COLO668 (cell line): ENCODE data around the gene NIPAL3.
A peak's percentile ranks its signal among the peaks of the same experiment; 100 is the strongest.
"Not testable (repeated sequence)": the region's sequence is repeated elsewhere in the genome, so short reads cannot be mapped to it uniquely, and the experiment has no call there.

Experiments
- DNase-seq: peaks from one replicate; lab custom pipeline; 2025; ENCODE audit not compliant: unreplicated experiment; lab: John Stamatoyannopoulos, UW

Gene NIPAL3

DNA sequence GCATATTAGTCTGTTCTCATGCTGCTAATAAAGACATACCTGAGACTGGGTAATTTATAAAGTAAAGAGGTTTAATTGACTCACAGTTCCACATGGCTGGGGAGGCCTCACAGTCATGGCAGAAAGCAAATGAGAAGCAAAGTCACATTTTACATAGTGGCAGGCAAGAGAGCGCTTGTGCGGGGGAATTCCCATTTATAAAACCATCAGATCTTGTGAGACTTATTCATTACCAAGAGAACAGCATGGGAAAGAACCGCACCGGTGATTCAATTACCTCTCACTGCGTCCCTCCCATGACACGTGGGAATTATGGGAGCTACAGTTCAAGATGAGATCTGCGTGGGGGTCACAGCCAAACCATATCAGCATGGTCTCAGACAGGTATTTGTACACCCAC is 72.6 kb downstream of the NIPAL3 start:
- not testable (repeated sequence) for DNase-seq

DNA sequence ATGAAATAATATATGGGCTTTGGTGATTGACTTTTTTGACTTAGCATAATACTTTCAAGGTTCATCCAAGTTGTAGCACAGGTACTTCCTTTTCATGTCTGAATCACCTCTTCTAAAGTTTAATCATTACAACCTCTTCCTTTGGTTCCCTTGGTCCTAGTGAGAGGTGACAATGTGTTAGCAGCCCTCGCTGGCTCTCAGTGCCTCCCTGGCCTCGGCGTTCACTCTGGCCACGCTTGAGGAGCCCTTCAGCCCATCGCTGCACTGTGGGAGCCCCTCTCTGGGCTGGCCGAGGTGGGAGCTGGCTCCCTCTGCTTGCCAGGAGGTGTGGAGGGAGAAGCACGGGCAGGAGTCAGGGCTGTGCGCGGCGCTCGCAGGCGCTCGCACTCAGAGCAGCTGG is 74.1 kb downstream of the NIPAL3 start:
- no peak for DNase-seq

DNA sequence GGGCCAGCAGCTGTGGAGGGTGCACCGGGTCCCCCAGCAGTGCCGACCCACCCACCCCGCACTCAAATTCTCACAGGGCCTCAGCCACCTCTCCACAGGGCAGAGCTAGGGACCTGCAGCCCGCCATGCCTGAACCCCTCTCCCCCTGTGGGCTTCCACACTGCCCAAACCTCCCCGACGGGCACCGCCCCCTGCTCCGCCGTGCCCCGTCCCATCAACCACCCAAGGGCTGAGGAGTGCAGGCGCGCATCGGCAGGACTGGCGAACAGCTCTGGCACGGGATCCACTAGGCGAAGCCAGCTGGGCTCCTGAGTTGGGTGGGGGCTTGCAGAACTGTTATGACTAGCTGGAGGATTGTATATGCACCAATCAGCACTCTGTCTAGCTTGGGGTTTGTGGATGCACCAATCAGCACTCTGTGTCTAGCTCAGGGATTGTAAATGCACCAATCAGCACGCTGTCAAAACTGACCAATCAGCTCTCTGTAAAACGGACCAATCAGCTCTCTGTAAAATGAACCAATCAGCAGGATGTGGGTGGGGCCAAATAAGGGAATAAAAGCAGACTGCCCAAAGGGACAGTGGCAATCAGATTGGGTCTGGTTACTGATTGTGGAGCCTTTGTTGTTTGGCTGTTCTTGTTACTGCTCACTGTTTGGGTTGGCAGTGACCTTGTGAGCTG is 74.6 kb downstream of the NIPAL3 start:
- no peak for DNase-seq

DNA sequence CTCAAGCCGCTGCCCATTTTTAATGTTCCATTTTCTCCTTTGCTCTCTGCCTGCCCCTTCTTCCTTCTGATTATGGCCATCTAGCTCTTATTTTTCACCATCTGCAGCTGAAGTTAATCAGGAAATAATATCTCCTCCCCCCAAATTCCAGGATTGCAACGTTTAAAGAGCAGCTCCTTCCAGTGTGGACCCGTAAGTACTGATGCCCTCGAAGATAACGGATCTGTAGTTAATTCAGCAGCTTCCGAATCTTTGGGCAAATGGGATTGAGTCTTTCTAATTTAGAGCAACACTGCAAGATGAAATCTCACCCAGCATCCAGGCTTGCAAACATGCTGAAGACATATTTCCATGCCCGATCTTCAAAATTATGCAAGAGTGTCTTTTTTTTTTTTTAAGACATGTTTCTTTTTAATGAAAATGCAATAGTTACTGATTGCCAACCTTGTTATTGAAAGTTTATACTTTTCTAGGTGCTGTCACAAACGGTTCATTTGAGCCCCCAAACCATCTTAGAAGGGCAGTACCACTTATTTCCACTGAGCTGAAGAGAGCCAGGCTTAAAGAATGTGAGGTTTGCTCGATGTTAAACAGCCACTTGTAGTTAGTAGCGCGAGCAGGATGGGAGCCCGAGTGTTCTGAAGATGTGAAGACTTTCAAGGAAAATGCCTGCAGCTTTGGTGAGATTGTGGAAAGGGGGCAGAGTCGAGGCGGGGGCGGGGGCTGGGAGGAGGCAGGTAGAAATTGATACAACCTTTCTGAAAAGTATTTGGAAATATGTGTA is 76.2 kb downstream of the NIPAL3 start:
- DNase-seq = no peak

DNA sequence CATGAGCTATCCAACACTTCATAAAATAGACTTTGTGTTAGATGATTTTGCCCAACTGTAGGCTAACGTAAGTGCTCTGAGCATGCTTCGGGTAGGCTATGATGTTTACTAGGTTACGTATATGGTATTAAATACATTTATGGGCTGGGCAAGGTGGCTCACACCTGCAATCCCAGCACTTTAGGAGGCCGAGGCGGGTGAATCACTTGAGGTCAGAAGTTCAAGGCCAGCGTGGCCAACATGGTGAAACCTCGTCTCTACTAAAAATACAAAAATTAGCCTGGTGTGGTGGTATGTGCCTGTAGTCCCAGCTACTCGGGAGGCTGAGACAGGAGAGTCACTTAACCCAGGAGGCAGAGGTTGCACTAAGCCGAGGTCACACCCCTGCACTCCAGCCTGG is 77.3 kb downstream of the NIPAL3 start:
- DNase-seq = not testable (repeated sequence)

DNA sequence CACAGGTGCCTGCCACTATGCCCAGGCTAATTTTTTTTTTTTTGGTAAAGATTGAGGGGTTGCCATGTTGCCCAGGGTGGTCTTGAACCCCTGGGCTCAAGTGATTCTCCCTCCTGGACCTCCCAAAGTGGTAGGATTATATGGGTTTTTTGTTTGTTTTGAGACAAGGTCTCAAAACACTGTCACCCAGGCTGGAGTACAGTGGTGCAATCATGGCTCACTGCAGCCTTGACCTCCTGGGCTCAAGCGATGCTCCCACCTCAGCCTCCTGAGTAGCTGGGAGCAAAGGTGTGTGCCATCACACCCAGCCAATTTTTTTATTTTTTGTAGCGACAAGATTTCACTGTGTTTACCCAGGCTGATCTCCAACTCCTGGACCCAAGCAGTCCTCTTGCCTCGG is 78.2 kb downstream of the NIPAL3 start:
- no peak for DNase-seq

DNA sequence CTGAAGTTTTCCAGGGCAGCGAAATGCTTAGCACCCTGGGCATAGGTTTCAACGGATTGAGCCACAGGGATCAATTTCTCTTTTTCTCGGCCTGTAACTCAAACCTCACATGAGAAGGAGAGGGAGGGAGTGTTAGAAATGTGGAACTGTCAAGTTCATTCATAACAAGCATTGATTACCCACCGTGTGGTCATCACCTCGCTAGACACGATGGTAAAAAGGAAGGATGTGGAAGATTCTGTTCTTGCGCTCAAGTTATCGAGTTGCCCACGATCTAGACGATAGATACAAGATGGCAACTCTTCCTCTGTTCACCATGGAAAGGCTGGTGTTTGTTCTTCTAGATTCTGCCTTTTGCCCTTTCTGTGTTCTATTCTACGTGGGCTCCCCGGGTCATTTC is 83.0 kb downstream of the NIPAL3 start:
- no peak for DNase-seq

DNA sequence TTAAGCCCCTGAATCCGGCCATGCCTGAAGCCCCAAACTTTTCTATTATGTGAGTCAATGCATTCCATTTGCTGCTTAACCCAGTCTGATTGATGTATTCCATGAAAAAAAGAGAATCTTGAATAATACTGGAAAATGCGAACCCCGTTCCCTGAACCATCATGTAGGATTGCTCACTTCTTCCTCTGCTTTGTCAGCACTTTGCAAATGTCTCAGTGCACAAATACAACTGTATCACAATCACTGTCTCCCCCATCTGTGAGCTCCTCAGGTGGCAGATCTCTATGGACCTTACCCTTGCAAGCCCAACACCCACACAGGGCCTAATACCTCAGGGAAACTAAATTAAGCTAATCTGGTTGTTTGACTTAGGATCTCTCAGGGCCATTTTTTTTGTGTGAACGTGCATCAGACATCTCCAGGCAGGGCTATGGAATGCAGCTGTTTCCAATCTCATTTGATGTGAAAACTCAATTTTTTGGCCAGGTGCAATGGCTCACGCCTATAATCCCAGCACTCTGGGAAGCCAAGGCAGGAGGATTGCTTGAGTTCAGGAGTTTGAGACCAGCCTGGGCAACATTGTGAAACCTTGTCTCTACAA is 84.9 kb downstream of the NIPAL3 start:
- no peak for DNase-seq

DNA sequence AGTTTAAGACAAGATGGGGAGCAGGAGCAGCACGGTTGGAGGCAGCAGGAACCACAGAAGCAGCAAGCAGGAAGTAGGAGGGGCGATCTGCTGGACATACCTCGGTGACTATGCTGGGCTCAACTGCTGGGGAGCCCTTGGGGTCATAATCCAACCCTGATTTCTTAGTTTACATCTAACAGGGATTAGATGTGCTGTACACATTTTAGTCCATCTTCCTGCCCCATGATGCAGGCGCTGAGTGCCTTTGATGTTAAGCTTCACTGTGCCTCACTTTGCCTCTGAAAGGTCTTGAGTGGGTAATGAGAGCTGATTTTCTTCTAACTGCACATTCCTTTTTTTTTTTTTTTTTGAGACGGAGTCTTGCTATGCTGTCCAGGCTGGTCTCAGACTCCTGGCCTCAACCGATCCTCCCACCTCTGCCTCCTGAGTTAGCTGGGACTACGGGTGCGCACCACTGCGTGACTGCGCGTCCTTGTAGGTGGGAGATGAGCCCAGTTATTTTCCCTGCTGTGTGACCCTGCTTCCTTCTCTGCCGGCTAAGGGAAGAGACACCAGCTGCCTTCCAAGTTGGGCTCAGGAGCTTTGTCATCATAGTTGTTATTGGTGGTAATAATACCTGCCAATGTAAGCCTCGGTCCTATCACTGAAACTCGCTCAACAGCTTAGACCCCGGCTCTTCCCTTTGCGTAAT is 85.9 kb downstream of the NIPAL3 start:
- DNase-seq = peak; percentile 34

DNA sequence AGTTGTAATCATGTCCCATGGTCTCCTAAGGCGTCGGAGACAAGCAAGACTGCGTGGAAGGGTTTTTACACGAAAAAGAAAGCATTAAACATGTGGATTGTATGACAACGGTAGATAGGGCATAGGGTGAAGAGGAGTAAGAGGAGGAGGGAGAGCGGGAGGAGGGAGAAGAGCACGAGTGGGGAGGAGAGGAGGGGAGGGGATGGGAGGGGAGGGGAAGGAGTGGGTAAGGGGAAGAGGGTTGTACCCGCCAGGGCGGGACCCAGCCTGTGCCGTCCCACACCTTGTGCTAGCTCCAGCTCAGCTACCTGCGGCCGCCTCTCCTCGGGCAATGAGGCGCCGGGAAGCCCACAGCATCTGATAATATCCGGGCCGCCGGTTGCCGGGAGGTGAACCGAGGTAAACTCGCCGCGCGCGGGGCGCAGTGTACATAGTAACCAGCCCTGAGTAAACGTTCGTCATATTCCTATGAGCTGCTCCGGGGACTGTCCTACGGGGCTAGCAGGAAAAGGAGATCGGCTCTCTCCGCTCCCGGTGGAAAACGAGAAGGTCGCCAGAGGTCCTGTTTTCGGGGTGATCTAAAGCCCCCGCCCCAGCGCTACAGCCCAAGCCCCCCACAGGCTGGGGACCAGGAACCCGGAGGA is 86.6 kb downstream of the NIPAL3 start:
- DNase-seq = peak; percentile 98

DNA sequence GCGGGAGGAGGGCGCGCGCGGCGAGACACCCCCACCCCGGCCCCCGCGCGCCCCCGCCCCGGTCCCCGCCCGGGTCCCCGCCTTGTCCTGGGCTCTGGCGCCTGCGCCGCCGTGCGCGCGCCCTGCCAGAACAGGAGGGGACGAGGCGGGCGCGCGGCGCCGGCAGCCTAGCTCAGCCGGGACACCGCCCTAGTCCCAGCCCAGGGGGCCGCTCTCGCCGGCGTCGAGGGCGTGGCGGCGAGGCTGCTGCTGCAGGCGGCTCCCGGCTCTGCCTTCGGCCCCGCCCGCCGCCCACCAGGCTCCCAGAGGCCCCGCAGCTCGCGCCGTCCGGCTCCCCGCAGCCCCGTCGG is 87.1 kb downstream of the NIPAL3 start, which contains the start of gene RCAN3:
Gene RCAN3, plus strand, starts transcription at position 128 of the 350 bp plus-strand sequence. CDS start 11,537 bp downstream, outside the sequence.
- DNase-seq = peak; percentile 99

DNA sequence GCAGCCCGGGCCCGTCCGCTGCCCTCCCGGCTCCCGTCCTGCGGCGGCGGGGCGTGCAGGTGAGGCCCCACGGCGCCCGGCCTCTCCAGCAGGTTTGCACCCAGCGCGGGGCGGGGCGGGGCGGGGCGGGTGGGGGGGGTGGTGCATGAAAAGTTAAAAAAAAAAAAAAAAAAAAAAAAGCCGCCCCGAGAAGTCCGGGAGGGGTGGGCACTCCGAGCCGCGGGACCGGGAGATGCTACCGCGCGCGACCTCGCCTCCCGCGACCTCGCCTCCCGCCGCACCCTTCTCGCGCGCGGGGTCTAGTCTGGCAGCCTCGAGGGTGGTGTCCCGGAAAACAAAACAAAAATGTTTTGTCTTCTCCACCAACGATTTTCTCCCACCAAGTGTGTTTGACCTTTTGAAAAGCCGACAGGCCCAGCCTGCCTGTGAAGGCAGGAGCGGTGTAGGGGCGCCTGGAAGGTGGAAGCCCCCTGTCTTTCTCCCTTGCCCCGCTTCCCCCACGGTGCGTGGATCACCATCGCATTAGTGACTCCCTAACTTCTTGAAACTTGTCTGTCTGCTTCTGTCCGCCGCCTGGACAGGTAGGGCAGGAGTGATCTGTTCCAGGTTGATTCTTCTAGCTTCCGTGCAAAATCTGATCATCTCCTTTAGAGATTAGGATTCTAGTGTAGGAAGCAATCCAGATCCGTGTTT is 87.6 kb downstream of the NIPAL3 start:
- DNase-seq = peak; percentile 70

DNA sequence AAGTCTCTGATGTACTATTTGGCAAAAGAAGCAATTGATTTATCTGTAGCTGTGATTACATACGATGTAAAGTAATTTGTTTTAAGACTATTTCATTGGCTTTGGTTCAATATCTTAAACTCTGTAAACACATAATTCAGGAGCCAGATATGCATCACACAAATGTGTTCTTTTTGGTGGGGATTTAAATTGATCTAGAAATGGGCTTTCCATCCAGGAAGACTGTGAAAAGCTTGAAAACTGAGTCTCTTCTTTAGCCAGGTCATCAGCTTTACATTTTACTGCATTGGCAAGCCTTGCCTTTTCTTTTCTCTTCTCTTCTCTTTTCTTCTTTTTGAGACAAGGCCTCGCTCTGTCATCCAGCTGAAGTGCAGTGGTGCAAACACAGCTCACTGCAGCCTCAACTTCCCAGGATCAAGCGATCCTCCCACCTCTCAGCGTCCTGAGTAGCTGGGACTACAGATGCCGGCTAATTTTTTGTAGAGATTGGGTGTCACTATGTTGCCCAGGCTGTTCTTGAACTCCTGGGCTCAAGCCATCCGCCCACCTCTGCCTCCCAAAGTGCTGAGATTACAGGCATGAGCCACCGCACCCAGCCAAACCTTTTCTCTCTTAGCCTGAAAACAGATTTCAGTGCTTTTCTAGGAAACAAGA is 88.4 kb downstream of the NIPAL3 start:
- no peak for DNase-seq

DNA sequence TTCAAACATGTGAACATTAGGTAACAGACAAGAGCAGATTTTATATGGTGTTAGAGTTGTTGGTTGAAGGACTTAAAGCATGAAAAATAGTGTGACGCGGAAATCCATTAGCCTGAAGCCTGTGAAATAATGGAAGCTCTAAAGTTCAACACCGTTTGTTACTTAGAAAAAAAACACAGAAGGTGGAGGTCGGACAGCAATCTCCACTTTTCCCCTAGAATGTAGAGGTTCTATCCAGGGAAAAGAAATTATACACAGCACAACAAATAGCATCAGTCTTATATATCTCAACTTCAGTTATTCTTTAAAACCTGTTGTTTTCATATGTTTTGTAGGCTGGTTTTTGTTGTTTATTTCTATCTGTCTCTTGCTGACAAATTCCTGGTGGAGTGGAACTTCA is 89.0 kb downstream of the NIPAL3 start:
- no peak for DNase-seq

DNA sequence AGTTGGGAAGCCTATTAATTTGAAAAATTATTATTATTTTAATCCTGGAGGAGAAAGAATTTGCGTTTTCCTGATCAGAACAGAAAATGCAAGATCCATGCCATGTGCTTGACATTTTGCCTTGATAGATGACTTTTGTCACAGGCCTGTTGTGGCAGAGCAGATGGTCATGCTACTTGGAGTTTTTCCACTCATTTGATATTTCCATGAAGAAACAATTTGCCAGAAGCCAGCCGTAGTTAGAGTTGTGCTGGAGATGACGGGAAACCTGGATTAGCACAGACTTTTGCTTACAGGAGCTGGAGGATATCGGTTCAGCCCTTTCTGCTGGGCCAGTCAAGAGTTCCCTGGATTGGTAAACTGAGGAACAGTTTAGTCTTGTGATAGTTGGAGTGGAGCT is 90.2 kb downstream of the NIPAL3 start:
- DNase-seq = no peak

DNA sequence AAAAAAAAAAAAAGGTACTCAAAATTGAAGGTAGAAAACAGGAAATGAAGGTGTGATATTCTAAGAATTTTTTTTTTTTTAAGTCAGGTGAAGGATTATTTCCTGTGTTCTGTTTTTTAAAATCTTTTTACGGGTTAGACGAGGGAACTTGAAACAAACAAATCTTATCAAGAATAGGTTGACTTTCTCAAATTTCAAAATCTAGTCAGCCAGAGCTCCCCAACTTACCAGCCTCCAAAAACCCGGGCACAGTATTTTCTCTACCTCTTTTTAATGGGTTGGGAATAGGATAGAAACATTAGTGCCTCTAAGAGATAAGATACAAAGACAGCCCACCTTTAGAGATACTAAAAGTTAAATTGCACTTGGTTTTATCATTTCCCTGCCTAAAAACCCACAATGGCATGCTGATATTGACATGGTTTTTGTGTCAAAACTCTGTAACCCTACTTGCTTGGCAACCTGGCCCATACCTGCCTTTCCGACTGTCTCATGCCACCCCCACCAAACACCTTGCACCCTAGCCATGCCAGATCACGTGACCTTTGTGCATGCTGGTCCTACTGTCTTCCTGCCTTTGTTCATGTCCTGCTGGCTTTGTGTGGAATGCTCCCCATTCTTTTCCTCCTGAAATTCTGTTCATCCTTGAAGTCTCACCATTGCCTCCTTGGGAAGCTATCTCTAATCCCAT is 91.2 kb downstream of the NIPAL3 start:
- no peak for DNase-seq

DNA sequence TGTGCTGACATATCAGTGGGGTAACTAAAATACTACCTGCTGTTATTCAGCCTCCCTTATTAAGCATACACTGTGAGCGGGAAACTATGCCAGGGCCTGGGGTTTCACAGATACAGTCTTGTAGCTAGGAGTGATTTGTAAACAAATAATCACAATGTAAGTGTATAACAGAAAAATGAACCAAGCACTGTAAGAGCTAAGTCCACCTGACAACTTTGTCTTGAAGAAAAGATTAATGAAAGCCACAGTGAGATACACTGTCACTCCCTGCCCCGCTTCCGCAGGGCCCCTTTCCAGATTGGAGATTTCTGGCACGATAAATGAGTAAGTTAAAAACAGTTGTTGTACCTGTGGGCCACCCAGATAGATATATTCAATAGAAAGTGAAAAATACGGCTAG is 91.8 kb downstream of the NIPAL3 start:
- DNase-seq = no peak

DNA sequence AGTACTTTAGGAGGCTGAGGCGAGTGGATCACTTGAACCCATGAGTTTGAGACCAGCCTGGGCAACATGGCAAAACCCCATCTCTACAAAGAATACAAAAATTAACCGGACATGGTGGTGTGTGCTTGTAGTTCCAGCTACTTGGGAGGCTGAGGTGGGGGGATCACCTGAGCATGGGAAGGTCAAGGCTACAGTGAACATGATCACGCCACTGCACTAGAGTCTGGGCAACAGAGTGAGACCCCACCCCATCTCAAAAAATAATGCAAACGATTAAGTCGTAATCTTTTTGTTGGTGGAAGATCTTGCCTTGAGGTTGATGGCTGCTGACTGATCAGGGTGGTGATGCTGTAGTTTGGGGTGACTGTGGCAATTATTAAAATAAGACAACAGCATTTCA is 93.3 kb downstream of the NIPAL3 start:
- no peak for DNase-seq

DNA sequence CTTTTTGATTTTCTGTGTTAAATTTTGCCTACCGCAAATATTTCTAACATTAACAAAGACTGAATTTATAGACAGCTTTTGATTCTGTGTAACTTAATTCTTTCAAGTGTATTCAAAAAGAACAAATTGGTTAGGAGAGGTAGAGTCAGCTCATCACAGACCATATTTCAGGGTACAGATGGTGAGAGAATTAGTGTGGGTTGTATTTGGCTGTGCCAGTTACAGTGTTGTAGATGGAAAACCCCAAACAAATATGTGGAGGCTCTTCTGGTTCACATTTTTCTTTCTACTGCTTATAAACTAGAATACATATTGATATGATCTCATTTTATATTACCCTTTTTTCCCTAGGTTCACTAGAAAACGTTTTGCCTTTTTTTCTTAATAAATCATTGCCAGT is 98.1 kb downstream of the NIPAL3 start:
- no peak for DNase-seq
